ENCODE results near the gene CCNE1. TPM values are rescaled to one million over a fixed set of nuclear protein-coding genes. Genes with fewer than 3 reads are reported as not detected.

CCNE1 gene
- total RNA-seq, 6 donors from 2014 or later = 0.46 to 1.5 (median 0.91) TPM; not detected in 1

DNA sequence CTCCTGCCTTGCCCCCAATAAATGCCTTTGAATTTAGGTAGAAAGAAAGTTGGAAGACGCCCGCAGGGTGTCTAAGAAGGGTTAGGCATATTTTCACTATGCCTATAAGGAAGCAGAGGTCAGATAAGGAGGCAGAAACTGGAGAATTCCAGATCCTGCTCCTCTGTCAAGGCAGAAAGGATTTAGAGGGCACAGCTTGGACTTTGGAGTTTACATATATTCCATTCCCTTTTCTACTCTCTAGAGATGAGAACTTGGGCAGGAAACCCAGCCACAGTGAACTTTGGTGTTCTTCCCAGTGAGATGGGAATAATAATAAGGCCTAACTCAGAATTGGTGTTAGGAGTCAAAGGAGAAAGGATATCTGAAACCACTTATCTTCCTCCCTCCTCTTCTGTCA lies 37.4 kb downstream of the CCNE1 start:
- no peak overlapping the region for H3K4me3 ChIP-seq
- no peaks in the 10 kb centered on the region for H3K36me3 ChIP-seq
- no peaks in the 10 kb centered on the region for H3K9me3 ChIP-seq
- DNase-seq = no peak
- ATAC-seq (ENCODE audit: low FRiP score in 2 of 2) = no peak
- TF ChIP-seq POLR2A (IDR thresholded peaks at IDR 0.05) (no peak), POLR2AphosphoS5 (IDR thresholded peaks at IDR 0.05) (no peak), EP300 (IDR thresholded peaks at IDR 0.05) (no peak)
- TF ChIP-seq, protein P1, sequence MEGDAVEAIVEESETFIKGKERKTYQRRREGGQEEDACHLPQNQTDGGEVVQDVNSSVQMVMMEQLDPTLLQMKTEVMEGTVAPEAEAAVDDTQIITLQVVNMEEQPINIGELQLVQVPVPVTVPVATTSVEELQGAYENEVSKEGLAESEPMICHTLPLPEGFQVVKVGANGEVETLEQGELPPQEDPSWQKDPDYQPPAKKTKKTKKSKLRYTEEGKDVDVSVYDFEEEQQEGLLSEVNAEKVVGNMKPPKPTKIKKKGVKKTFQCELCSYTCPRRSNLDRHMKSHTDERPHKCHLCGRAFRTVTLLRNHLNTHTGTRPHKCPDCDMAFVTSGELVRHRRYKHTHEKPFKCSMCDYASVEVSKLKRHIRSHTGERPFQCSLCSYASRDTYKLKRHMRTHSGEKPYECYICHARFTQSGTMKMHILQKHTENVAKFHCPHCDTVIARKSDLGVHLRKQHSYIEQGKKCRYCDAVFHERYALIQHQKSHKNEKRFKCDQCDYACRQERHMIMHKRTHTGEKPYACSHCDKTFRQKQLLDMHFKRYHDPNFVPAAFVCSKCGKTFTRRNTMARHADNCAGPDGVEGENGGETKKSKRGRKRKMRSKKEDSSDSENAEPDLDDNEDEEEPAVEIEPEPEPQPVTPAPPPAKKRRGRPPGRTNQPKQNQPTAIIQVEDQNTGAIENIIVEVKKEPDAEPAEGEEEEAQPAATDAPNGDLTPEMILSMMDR (IDR thresholded peaks at IDR 0.05) = no peak
- 45 to 65% methylated on average over 2 of the region's 2 CpGs for WGBS, 2 donors
- H3K4me1 ChIP-seq = peaks cover under 1 to 11% (median 10%) of the 10 kb centered on the region in 4 donors
- H3K27me3 ChIP-seq = no peaks in the 10 kb centered on the region
- H3K27ac ChIP-seq = no peak overlapping the region

DNA sequence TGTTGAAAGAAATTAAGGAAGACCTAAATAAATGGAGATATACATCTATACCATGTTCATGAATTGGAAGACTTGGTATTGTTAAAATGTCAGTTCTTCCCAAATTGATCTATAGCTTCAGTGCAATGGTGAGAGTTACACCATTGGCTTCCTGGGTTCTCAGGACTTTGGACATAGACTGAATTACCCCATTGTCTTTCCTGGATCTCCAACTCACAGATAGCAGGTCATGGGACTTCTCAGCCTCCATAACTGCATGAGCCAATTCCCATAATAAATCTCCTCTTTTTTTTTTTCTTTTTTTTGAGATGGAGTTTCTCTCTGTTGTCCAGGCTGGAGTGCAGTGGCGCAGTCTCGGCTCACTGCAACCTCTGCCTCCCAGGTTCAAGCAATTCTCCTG lies 38.7 kb downstream of the CCNE1 start:
- Histone ChIP-seq H3K4me3 (no peak overlapping the region), H3K27me3 (no peaks in the 10 kb centered on the region), H3K9me3 (no peaks in the 10 kb centered on the region), H3K27ac (no peak overlapping the region), H3K4me1 (peaks cover 0 to 6% (median 5%) of the 10 kb centered on the region in 4 donors), H3K36me3 (no peaks in the 10 kb centered on the region)
- 95 to 97% methylated on average over 2 of the region's 2 CpGs for WGBS, 2 donors
- no peak for TF ChIP-seq EP300 (IDR thresholded peaks at IDR 0.05)
- TF ChIP-seq, protein P1 (IDR thresholded peaks at IDR 0.05) = no peak
- no peak for TF ChIP-seq POLR2AphosphoS5 (IDR thresholded peaks at IDR 0.05)
- TF ChIP-seq POLR2A (IDR thresholded peaks at IDR 0.05) = no peak
- DNase-seq (no peak), ATAC-seq (ENCODE audit: low FRiP score in 2 of 2) (no peak)

DNA sequence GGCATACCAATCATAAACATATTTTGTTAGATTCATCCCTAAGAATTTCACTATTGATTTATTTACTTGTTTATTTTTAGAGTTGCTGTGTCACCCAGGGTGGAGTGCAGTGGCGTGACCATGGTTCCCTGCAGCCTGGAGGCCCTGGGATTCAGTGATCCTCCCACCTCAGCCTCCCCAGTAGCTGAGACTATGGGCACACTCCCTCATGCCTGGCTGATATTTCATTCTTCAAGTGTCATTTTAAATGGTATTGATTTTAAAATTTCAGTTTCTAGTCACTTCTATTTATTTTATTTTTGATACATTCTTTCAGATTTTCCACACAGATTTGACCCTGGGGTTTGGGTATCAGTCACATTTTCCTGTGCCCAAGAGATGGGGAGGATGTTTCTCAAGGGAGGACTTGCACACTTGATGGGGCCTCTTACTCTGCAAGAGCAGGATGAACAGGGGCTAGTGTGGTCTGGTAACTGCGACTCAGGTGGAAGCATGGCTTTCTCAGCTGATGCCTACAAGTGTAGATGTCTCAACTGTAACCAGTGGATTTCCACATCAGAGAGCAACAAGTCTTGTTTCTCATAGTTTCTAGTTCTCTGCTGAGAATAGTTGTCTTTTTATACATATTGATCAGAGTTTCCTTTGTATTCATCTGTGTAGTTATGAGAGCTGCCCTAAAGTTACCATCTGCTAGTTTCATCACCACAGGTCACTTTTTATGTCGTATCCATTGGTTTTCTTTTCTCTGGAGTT lies 40.2 kb downstream of the CCNE1 start:
- Histone ChIP-seq H3K36me3 (no peaks in the 10 kb centered on the region), H3K9me3 (no peaks in the 10 kb centered on the region), H3K4me3 (no peak overlapping the region), H3K27me3 (no peaks in the 10 kb centered on the region), H3K4me1 (no peaks in the 10 kb centered on the region), H3K27ac (no peak overlapping the region)
- DNase-seq (no peak), ATAC-seq (ENCODE audit: low FRiP score in 2 of 2) (no peak)
- TF ChIP-seq POLR2A (IDR thresholded peaks at IDR 0.05) (no peak), POLR2AphosphoS5 (IDR thresholded peaks at IDR 0.05) (no peak), EP300 (IDR thresholded peaks at IDR 0.05) (no peak)
- TF ChIP-seq, protein P1 (IDR thresholded peaks at IDR 0.05) = no peak
- 71 to 73% methylated on average over 3 of the region's 3 CpGs for WGBS, 2 donors

DNA sequence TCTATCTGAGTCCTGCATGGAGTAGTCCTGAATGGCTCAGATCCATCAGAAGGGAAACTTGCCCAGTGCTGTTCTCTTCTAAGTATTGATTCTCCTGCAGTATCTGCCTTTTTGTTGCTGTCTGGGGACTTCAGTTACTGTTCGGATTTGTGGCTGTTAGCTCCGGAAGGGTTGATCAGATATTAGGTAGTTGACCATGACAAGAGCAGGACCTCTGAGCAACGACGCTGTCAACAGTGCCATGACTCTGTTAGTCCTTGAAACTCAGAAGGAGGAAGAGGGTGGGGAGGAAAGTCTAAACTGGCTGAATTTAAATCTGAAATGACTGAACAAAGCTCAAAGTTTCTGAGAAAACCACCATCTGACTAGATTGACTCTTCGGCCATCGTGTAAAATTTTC lies 42.2 kb downstream of the CCNE1 start:
- Histone ChIP-seq H3K4me3 (no peak overlapping the region), H3K27ac (no peak overlapping the region), H3K4me1 (no peaks in the 10 kb centered on the region), H3K27me3 (no peaks in the 10 kb centered on the region), H3K36me3 (no peaks in the 10 kb centered on the region), H3K9me3 (no peaks in the 10 kb centered on the region)
- TF ChIP-seq EP300 (IDR thresholded peaks at IDR 0.05) (no peak), POLR2AphosphoS5 (IDR thresholded peaks at IDR 0.05) (no peak), POLR2A (IDR thresholded peaks at IDR 0.05) (no peak)
- TF ChIP-seq, protein P1 (IDR thresholded peaks at IDR 0.05) = no peak
- whole genome bisulfite sequencing, 2 donors = 78 to 80% methylated on average over 6 of the region's 6 CpGs
- ATAC-seq (ENCODE audit: low FRiP score in 2 of 2) = no peak
- no peak for DNase-seq

DNA sequence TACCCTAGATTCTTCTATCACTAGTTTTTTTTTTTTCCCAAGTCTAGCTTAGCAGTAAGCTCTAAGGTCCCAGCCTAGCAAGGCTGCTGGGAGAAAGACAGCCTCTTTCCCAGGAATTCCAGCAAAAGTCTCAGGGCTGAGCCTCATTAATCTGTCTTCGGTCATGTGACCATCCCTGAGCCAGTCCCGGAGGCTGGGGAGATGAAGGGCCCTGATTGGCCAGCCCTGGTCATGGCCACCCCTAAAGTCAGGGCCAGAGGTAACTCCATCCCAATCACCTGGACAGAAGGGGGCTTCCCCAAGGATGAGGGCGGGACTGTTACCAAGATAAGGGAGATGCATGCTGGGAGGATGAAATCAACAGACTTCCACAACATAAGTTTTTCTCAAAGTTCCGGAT lies 43.3 kb downstream of the CCNE1 start:
- ATAC-seq (ENCODE audit: low FRiP score in 2 of 2) = no peak
- DNase-seq = no peak
- no peak overlapping the region for H3K4me3 ChIP-seq
- WGBS, 2 donors = 87 to 88% methylated on average over 4 of the region's 4 CpGs
- no peak overlapping the region for H3K27ac ChIP-seq
- TF ChIP-seq, protein P1 (IDR thresholded peaks at IDR 0.05) = no peak
- TF ChIP-seq POLR2AphosphoS5 (IDR thresholded peaks at IDR 0.05) (no peak), EP300 (IDR thresholded peaks at IDR 0.05) (no peak), POLR2A (IDR thresholded peaks at IDR 0.05) (no peak)
- no peaks in the 10 kb centered on the region for H3K9me3 ChIP-seq
- H3K4me1 ChIP-seq = no peaks in the 10 kb centered on the region
- no peaks in the 10 kb centered on the region for H3K27me3 ChIP-seq
- H3K36me3 ChIP-seq = no peaks in the 10 kb centered on the region
